T47D (cell line): Measurements from ENCODE around the gene ZNF200.
"Not testable (repeated sequence)": the region's sequence is repeated elsewhere in the genome, so short reads cannot be mapped to it uniquely, and the experiment has no call there.

Experiments
- DNase-seq, 2 experiments: peaks; one replicate each; pipeline versions ENCODE4 v3.0.0 to v3.0.0-alpha.2; 2011 to 2012; ENCODE audit warnings: low read depth in 1 of 2, low spot score in 1 of 2
- JUND ChIP-seq: IDR thresholded peaks from 2 replicates; pipeline ENCODE4 v1.6.1; 2012; ENCODE audit warnings: low read depth
- in situ Hi-C: cut with HindIII; loops from 2 replicates; pipeline ENCODE4 v1.10.0; 2016; ENCODE audit warnings: low sequenced_read_pairs, low pct_unique_long_range_greater_than_20kb

The ZNF200 gene

DNA sequence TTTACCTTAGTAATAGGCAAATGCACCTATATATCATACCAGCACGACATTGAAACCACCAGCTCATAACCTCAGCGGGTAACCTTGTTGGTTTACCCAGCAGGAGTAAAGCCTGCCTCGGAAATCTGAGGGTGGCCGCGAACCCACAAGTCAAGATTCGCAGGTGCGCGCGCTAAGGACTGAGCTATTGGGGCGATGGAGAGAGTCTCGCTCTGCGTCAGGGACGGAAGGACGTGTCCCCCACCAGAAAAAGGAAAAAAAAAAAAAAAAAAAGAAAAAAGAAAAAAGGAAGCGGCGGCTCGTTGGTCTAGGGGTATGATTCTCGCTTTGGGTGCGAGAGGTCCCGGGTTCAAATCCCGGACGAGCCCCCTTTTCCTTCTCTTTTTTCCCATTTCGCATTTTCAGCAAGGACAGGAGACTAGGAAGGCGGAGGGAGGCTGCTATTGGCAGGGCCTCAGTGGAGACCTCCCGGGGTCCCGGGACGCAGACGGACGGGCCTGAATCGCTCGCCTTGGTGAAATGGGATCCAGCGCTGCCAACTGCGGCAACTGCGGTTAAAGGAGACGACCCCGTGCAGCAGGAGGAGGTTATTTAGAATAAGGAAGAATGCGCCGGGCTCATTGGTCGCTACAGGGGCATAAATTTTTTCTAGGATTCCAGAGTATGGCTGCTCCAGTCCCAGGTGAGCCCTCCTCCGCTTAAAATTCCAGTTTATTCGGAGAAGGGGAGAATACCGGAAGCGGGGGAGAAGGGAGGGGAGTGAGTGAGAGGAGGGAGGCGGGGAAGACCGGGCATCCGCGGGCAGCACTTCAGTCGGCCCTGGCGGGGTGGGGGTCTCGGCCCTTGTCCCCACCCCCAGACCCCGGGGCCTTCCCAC is 46.9 kb downstream of the ZNF200 start, which contains the start of gene OR1F1:
TSS of gene OR1F1 (plus strand) at position 407 of the 877 bp plus-strand sequence.
- in situ Hi-C loops, result no loop called here
- DNase-seq, result no peak
- TF ChIP-seq JUND, result no peak

DNA sequence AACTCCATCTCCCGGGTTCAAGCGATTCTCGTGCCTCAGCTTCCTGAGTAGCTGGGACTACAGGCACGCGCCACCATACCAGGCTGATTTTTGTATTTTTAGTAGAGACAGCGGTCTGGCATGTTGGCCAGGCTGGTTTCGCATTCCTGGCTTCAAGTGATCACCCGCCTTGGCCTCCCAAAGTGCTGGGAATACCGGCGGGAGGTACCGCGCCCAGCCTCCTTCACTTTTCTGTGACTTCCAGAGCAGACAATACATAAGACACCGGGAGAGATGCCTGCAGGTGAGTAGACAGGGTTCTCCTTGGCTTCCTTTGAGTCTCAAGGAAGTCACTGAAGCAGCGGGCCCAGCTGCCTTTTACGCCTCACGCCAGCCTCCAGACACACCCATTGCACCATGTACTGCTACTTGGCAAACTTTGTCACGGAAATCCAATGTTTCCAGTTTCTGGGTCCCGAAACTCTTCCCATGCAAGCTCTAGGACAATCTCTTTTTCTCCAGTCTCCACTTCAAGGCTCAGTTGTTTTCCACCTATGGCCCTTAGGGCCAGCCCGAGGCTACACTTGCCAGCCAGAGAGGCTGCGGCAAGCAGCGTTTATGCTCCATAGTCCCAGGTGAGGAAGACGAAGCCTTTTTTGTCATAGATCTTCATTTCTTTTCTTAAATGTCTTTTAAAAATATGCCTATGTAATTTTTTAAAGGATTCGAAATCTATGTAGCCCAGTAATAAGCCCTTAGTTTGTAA is 47.8 kb downstream of the ZNF200 start:
- no peak for TF ChIP-seq JUND
- in situ Hi-C loops, result no loop called here

DNA sequence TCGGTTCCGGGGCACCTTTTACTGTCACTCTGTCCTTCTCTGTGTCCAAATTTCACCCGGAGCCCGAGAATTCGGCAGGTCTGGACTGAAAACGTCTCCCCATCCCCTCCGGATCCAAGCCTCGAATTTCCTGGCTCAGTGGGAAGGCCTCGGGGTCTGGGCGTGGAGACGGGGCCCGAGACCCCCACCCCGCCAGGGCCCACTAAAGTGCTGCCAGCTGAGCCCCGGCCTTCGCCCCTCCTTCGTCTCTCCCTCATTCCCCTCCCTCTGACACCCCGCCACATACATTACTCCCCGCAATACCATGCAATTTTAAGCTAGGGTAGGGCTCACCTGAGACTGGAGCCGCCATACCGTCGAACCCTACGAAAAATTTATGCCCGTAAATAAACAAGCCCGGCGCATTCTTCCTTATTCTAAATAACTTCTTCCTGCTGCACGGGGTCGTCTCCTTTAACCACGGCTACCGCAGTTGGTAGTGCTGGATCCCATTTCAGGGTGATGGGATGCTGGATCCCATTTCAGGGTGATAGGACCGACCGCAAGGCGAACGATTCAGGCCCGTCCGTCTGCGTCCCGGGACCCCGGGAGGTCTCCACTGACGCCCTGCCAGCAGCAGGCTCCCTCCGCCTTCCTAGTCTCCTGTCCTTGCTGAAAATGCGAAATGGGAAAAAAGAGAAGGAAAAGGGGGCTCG is 51.4 kb downstream of the ZNF200 start:
- DNase-seq, result no peak
- in situ Hi-C loops, result no loop called here
- TF ChIP-seq JUND, result no peak

More for the DNA sequence above, 47.8 kb downstream of the ZNF200 start:
- no peak for DNase-seq

GRCh38 chr16:3182608-3183444 is 52.1 kb downstream of the ZNF200 start:
- no peak for DNase-seq
- in situ Hi-C loops, result no loop called here
- no peak for TF ChIP-seq JUND

- in situ Hi-C loops, DNase-seq: not testable (repeated sequence)
These were observed 52.7 kb downstream of the ZNF200 start for GRCh38 chr16:3182293-3182607.

DNA sequence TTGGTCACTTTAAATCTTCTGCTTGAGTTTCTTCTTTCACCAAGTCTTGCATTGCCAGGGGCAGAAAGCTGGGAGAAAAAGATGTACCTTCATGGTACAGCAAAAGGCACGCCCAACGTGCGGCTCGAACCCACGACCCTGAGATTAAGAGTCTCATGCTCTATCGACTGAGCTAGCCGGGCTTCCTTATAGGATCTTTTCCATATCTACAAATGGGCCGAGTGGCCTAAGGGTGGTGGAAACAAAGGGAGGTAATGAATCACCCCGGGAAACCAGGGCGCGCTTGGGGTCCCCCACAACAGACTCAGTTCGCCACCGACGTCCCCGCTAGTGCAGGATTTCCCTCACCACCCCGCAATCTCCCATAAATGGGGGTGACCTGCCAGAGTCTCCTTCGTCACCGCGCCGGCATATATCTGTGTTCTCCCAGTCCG is 54.5 kb downstream of the ZNF200 start:
- no peak for DNase-seq
- no peak for TF ChIP-seq JUND
- in situ Hi-C loops, result no loop called here

GRCh38 chr16:3179651-3180050 is 55.3 kb downstream of the ZNF200 start:
- in situ Hi-C loops, result no loop called here
- TF ChIP-seq JUND, result no peak
- no peak for DNase-seq

DNA sequence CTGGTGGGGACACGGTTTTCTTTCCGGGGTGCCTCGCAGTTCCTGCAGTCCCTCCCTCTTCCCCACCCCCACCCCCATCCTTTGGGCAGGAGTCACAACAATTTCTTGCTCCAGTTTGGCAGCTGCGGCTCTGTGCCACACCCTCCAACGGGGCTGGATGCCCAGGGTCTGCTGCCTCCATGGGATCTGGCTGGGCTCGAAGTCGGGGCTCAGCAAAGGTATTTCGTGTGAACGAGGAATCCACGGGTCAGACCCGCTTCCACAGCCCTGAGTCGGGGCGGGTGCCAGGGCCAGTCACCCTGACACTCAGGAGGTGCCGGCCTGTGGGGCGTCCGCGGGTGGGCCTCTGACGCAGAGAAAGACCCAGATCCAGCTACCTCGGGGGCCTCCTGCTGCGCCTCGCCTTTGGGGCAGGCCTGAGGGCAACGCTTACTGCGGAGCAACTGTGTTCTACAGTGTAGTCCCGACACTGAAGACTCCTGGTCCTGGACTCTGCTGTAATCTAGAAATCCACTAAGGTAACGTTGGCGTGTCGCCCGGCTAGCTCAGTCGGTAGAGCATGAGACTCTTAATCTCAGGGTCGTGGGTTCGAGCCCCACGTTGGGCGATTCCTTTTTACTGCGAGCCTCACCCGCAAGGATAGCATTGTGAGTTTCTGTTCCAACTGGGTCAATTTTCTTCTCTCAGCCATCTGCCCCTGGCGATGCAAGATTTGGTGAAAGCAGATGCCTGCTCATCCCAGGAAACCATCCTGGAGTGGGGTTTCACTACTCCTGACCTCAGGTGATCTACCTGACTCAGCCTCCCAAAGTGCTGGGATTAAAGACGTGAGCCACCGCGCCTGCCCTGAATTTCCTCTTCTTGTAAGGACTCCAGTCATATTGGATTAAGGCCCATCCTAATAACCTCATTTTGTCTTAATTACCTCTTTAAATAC is 59.5 kb downstream of the ZNF200 start:
- no peak for DNase-seq
- TF ChIP-seq JUND, result no peak
- in situ Hi-C loops, result no loop called here

DNA sequence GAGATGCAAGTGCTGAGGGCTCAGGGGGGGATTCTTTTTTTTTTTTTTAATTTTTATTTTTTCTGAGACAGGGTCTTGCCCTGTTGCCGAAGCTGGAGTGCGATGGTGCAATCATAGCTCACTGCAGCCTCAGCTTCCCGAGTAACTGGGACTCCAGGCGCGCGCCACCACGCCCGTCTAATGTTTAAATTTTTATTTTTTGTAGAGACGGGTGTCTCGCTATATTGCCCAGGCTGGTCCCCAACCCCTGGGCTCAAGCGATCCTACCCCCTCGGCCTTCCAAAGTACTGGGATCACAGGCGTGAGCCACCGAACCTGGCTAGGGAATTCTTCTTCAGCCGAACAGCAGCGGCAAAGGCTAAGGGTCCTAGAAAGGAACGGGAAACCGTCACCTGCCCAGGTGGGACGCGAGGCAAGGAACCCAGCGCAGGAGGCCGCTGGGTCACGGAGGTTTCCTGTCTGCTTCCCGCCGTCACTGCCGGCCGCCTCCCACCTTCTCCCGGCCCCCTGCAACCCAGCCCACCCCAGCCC is 60.3 kb downstream of the ZNF200 start:
- no peak for TF ChIP-seq JUND
- no peak for DNase-seq
- in situ Hi-C loops, result no loop called here

DNA sequence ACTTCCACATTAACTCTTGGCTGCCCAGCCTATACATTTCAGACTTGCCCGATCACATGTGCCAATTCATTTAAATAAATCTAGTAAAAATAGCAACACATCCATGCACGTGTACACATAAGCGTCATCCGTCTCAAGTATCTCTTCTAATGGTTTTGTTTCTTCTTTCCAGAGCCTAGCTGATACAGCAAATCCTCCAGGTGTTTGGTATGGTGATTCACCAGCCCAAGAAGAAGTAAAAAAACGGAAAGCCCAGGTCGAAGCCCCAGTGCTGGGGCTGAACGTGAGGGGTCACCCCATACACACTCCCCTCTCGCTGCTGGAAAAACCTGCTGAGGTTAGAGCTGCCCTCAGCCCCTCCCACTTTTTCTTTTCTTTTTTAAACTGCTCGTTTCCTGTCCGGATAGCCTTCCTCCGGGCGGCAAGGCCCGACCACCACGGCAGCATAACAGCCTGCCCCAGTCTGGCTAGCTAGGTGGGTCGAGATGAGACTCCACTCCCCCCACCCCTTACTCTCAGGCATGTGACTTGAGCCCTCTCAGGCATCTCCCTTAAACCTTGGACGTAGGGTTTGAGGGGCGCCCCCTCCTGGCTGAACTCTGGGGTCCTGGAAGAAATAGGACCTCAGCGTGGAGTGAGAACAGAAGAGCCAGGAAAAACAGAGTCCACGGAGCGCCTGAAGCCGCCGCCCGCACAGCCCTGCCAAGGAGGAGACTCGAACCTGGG is 60.9 kb downstream of the ZNF200 start:
- DNase-seq, result peak in 1 of 2 experiments; percentile 68
- in situ Hi-C loops, result no loop called here
- TF ChIP-seq JUND, result no peak
